Measurements from ENCODE around the gene DAG1. TPM values are rescaled to one million over a fixed set of nuclear protein-coding genes. Genes with fewer than 3 reads are reported as not detected.

The DAG1 gene
- total and polyA plus RNA-seq, 8 donors: 43.4 to 116 (median 54.5) TPM

DNA sequence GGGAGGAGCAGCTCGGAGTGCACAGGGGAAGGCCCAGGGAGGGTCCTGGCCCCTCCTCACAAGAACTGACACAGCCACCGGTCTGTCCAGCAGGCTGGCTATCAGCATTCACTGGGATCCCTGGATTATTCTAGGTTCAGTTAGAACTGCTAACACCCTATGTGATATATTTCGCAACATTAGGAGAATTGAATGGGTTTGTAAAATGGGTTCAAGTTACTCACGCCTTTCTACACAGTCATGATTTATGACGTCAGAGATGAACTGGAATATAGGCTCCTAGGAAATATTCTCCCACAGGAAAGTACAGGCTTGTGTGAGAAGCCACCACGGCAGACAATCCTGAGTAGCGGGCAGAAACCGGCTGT lies 83.2 kb downstream of the DAG1 start:
- H3K4me1 ChIP-seq: peaks cover 8 to 13% of the 10 kb centered on the region in 2 donors
- H3K27me3 ChIP-seq: peaks cover 0 to 47% of the 10 kb centered on the region in 2 donors
- TF ChIP-seq, protein P1, sequence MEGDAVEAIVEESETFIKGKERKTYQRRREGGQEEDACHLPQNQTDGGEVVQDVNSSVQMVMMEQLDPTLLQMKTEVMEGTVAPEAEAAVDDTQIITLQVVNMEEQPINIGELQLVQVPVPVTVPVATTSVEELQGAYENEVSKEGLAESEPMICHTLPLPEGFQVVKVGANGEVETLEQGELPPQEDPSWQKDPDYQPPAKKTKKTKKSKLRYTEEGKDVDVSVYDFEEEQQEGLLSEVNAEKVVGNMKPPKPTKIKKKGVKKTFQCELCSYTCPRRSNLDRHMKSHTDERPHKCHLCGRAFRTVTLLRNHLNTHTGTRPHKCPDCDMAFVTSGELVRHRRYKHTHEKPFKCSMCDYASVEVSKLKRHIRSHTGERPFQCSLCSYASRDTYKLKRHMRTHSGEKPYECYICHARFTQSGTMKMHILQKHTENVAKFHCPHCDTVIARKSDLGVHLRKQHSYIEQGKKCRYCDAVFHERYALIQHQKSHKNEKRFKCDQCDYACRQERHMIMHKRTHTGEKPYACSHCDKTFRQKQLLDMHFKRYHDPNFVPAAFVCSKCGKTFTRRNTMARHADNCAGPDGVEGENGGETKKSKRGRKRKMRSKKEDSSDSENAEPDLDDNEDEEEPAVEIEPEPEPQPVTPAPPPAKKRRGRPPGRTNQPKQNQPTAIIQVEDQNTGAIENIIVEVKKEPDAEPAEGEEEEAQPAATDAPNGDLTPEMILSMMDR (IDR thresholded peaks at IDR 0.05): no peak
- intact Hi-C loops (cut with DNase I): no loop called here
- ATAC-seq (no peak), DNase-seq (no peak)
- H3K9me3 ChIP-seq: no peaks in the 10 kb centered on the region
- H3K4me3 ChIP-seq: peak overlapping the region; percentile 55 to 61
- no peaks in the 10 kb centered on the region for H3K36me3 ChIP-seq
- H3K27ac ChIP-seq: no peak overlapping the region

DNA sequence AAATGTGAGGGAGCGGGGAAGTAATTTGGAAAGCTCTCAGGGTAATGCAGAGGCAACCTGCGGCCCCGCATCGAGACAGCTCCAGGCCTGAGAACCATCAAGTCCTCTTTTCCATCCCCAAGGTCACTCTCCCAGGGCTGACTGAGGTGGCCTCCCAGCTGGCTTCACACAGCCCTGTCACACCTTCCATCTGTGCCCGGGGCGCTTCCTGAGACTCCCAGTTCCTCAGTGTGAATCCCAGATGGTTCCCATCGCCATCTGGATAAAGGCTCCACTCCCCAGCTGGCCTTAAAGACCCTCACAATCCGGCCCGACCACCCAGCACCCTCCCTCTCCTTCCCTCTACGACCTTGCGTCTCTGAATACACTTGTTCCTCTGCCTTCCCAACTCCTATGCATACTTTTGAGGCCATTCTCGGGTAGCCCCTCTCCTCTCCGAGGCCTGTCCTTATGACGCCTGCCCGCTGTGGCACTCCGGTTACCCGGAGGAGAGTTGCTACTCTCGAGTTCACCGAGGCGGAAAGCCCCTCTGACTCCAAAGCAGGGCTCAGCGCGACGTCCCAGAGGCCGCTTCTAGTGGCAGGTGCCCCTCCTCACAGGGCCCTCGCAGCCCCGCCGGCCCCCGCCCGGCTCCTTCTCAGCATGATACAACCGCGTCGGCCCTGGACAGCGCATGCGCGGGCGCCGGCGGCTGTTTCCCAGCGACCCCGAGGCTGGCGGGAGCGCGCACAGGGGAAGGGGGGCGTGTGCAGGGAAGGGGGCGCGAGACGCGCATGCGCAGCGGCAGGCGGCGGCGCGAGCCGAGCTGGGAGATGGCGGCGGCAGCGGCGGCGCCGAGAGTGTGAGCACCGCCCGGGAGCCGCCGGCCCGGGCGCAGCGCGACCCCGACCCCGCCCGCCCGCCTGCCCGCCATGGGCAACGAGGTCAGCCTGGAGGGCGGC lies 83.9 kb downstream of the DAG1 start, which contains the start of gene BSN:
Gene BSN, plus strand, starts transcription at position 786 of the 941 bp plus-strand sequence. Its CDS starts 126 bp downstream, at position 912.
- H3K4me3 ChIP-seq: peak within 1 kb of the TSS; percentile 55 to 61
- peaks cover 0 to 50% of the 10 kb centered on the region in 2 donors for H3K27me3 ChIP-seq
- peaks cover 8 to 13% of the 10 kb centered on the region in 2 donors for H3K4me1 ChIP-seq
- peak; percentile 88 to 97 (median 91) for DNase-seq
- peak; percentile 94 for ATAC-seq
- TF ChIP-seq, protein P1 (IDR thresholded peaks at IDR 0.05): no peak
- intact Hi-C loops (cut with DNase I): no loop called here
- H3K9me3 ChIP-seq: no peaks in the 10 kb centered on the region
- no peaks in the 10 kb centered on the region for H3K36me3 ChIP-seq
- peak within 1 kb of the TSS in 1 of 2 donors; percentile 48 for H3K27ac ChIP-seq

DNA sequence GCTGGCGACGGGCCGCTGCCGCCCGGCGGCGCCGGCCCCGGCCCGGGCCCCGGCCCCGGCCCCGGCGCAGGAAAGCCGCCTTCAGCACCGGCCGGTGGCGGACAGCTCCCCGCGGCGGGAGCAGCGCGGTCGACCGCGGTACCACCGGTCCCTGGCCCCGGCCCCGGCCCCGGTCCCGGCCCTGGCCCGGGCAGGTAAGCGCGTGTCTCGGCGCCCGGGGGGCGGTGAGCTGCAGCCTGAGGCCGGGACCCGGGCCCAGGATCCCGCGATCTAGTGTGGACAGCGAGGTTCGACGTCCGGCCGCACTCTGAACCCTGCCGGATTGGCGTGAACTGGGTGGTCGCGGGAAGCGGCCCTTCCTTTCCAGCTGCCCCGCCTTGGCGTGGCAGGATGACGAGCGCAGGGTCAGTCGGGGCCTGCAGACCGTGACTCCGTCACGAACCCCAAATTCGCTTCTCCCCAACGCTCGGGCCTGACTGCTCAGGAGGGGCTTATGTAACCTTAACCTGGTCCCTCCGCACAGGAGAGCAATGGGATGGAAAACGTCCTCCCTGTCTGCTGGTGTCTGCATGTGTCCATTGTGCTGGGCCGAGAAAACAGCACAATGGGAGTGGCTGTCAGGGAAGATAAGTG lies 84.7 kb downstream of the DAG1 start:
- no peak overlapping the region for H3K27ac ChIP-seq
- ATAC-seq: peak; percentile 82
- intact Hi-C loops (cut with DNase I): no loop called here

DNA sequence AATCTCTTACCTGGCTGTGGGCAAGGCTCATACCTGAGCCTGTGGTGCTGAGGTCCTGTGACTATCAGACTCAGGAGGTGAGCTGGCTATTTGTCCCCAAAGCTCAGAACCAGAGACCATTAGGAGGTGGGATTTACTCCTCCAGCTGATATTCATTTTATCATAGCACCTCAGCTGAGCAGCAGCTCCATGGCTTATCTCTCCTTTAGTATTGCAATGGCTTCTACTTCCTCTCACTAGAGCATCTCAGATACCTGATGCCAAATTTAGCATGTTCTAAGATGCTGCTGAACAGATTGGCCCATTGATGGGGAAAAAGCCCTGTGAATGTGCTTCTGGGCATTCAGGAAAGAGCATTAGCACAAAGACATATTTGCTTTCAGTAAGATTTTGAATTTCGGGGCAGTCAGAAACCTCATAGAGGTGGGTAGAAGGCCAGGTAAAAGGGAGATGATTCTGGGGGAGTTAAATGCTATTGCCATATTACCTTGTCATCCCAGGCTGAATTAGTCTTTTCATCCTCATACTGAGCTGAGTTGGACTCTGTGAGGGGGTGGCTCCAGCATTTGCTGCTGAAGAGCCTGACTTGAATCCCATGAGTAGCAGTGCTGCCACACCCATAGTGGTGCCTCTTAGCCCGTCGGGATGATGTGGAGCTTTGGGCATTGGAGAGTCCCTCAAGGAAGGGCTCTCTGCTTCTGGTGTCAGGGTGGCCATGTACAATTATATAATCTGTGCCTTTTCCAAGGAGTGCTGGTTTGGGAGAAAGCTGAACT lies 86.6 kb downstream of the DAG1 start:
- Histone ChIP-seq H3K27ac (no peak overlapping the region), H3K4me1 (peaks cover 8 to 13% of the 10 kb centered on the region in 2 donors), H3K36me3 (no peaks in the 10 kb centered on the region), H3K9me3 (no peaks in the 10 kb centered on the region), H3K27me3 (peaks cover 0 to 58% of the 10 kb centered on the region in 2 donors), H3K4me3 (no peak overlapping the region)
- intact Hi-C loops (cut with DNase I): no loop called here
- TF ChIP-seq, protein P1 (IDR thresholded peaks at IDR 0.05): no peak
- DNase-seq: no peak
- no peak for ATAC-seq

More for the DNA sequence above, 84.7 kb downstream of the DAG1 start:
- Histone ChIP-seq H3K9me3 (no peaks in the 10 kb centered on the region), H3K36me3 (no peaks in the 10 kb centered on the region), H3K4me3 (peak overlapping the region; percentile 21 to 55), H3K4me1 (peaks cover 8 to 13% of the 10 kb centered on the region in 2 donors), H3K27me3 (peaks cover 0 to 55% of the 10 kb centered on the region in 2 donors)
- DNase-seq: peak; percentile 48 to 89 (median 62)
- TF ChIP-seq, protein P1 (IDR thresholded peaks at IDR 0.05): no peak

All from left lung (tissue), 10 donors.